Endothelial cell of umbilical vein (primary cell): ENCODE results near the gene CELF5.

Source experiments
- EZH2 ChIP-seq: IDR thresholded peaks from 2 replicates; pipeline ENCODE4 v1.6.1; 2012; ENCODE audit warnings: borderline replicate concordance, low read depth, mild to moderate bottlenecking, moderate library complexity, low read length, inconsistent platforms; ENCODE audit not compliant: severe bottlenecking
- FOS ChIP-seq: IDR thresholded peaks from 2 replicates; pipeline ENCODE4 v1.6.1; 2011; ENCODE audit warnings: mild to moderate bottlenecking, low read length, moderate library complexity, borderline replicate concordance; ENCODE audit not compliant: insufficient read depth
- GATA2 ChIP-seq: IDR thresholded peaks from 2 replicates; pipeline ENCODE4 v1.7.0; 2011; ENCODE audit warnings: low read depth, mild to moderate bottlenecking, moderate library complexity, mixed read lengths, low read length; ENCODE audit not compliant: insufficient read length, insufficient read depth
- JUN ChIP-seq: IDR thresholded peaks from 2 replicates; pipeline ENCODE4 v1.6.1; 2011; ENCODE audit warnings: borderline replicate concordance, low read depth; ENCODE audit not compliant: insufficient read length, insufficient read depth
- MAX ChIP-seq: IDR thresholded peaks from 2 replicates; pipeline ENCODE4 v1.6.1; 2011; ENCODE audit not compliant: insufficient read depth, insufficient read length
- MYC ChIP-seq: IDR thresholded peaks from one replicate; pipeline ENCODE4 v1.6.1; 2011; ENCODE audit warnings: mild to moderate bottlenecking, low read depth, low read length
- POLR2A ChIP-seq: IDR thresholded peaks from 2 replicates; pipeline ENCODE4 v1.6.1; 2012; ENCODE audit warnings: low read depth, mild to moderate bottlenecking, control low read depth, low read length
- POLR2AphosphoS5 ChIP-seq: IDR thresholded peaks from 2 replicates; pipeline ENCODE4 v1.6.1; 2012; ENCODE audit warnings: low read depth, mild to moderate bottlenecking, control low read depth, low read length, moderate library complexity; ENCODE audit not compliant: insufficient read depth
- TF ChIP-seq, protein P1 (sequence below), 2 donors: IDR thresholded peaks; 1 replicate in 1 of 2; 2 replicates in 1 of 2; pipeline ENCODE4 v1.5.1; 2011; ENCODE audit warnings: low read length in 2 of 2, mild to moderate bottlenecking in 2 of 2, moderate library complexity in 2 of 2, control low read depth in 1 of 2, inconsistent platforms in 1 of 2, low read depth in 1 of 2; ENCODE audit not compliant: insufficient read depth in 1 of 2; ENCODE audit errors: extremely low read depth in 1 of 2

DNA sequence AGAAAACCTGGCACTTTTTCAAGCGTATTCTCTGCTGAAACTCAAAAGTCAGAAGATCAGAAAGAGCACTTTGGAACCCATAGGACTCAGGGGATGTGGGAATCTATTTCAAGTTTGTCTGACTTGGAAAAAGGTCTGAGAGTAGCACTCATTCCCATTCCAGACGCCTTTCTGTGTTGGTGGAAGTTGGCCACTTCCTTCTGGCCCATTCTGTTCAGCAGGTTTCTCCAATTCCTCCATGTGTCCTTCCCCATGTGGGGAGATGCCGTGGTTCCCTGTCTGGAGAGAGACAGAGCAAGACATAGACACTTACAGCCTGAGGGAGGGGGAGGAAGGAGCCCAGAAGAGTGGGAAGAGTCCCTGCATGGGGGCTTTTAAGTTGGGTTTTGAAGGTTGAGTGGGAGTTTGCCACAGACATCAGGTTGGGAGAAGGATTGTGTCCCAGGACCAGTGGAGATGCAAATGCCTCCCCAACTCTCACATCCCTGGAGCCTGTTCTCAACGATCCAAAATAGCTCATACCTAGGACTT lies 48.0 kb downstream of the CELF5 start:
- TF ChIP-seq, protein P1, sequence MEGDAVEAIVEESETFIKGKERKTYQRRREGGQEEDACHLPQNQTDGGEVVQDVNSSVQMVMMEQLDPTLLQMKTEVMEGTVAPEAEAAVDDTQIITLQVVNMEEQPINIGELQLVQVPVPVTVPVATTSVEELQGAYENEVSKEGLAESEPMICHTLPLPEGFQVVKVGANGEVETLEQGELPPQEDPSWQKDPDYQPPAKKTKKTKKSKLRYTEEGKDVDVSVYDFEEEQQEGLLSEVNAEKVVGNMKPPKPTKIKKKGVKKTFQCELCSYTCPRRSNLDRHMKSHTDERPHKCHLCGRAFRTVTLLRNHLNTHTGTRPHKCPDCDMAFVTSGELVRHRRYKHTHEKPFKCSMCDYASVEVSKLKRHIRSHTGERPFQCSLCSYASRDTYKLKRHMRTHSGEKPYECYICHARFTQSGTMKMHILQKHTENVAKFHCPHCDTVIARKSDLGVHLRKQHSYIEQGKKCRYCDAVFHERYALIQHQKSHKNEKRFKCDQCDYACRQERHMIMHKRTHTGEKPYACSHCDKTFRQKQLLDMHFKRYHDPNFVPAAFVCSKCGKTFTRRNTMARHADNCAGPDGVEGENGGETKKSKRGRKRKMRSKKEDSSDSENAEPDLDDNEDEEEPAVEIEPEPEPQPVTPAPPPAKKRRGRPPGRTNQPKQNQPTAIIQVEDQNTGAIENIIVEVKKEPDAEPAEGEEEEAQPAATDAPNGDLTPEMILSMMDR (IDR thresholded peaks at IDR 0.05; ENCODE audit: extremely low read depth in 1 of 2, insufficient read depth in 1 of 2, low read depth in 1 of 2, low read length in 2 of 2): no peak
- TF ChIP-seq POLR2A (no peak), POLR2AphosphoS5 (no peak), MAX (no peak), JUN (no peak), GATA2 (no peak), EZH2 (no peak), MYC (no peak), FOS (no peak)
